Skeletal muscle satellite cell (primary cell): ENCODE data around the gene ANAPC10.
A peak's percentile ranks its signal among the peaks of the same experiment; 100 is the strongest.
"Not testable (repeated sequence)": the region's sequence is repeated elsewhere in the genome, so short reads cannot be mapped to it uniquely, and the experiment has no call there.

Experiments
- H3K27me3 ChIP-seq: 2 replicates; pipeline ENCODE4 v1.7.0; 2013; ENCODE audit warnings: low read length; ENCODE audit not compliant: control insufficient read depth, insufficient read depth
- H3K36me3 ChIP-seq: 2 replicates; pipeline ENCODE4 v1.7.0; 2013; ENCODE audit warnings: mild to moderate bottlenecking, control low read depth, low read length; ENCODE audit not compliant: insufficient read depth
- H3K4me1 ChIP-seq: 2 replicates; pipeline ENCODE4 v1.7.0; 2013; ENCODE audit warnings: low read length; ENCODE audit not compliant: control insufficient read depth, insufficient read depth
- H3K4me2 ChIP-seq: 2 replicates; pipeline ENCODE4 v1.7.0; 2013; ENCODE audit warnings: mild to moderate bottlenecking, low read length
- H3K4me3 ChIP-seq: 2 replicates; pipeline ENCODE4 v1.7.0; 2013; ENCODE audit warnings: low read length
- H3K9ac ChIP-seq: 2 replicates; pipeline ENCODE4 v1.7.0; 2013; ENCODE audit warnings: mild to moderate bottlenecking, low read depth, low read length, moderate library complexity
- H3K9me3 ChIP-seq: replicated peaks from 2 replicates; pipeline ENCODE4 v1.7.0; 2013; ENCODE audit warnings: mild to moderate bottlenecking, control low read depth, low read length

The ANAPC10 gene

GRCh38 chr4:145043306-145043705 is 54.7 kb downstream of the ANAPC10 start:
- Histone ChIP-seq H3K9me3 (no peaks in the 10 kb centered on the region), H3K36me3 (no peaks in the 10 kb centered on the region), H3K9ac (no peak overlapping the region), H3K4me1 (peaks cover 38% of the 10 kb centered on the region), H3K4me3 (no peak overlapping the region), H3K4me2 (no peak overlapping the region), H3K27me3 (no peaks in the 10 kb centered on the region)

GRCh38 chr4:145042601-145043285 is 55.3 kb downstream of the ANAPC10 start:
- H3K4me3 ChIP-seq, result no peak overlapping the region
- H3K9me3 ChIP-seq, result no peaks in the 10 kb centered on the region
- peaks cover 38% of the 10 kb centered on the region for H3K4me1 ChIP-seq
- no peaks in the 10 kb centered on the region for H3K27me3 ChIP-seq
- H3K36me3 ChIP-seq, result no peaks in the 10 kb centered on the region
- no peak overlapping the region for H3K9ac ChIP-seq
- no peak overlapping the region for H3K4me2 ChIP-seq

- Histone ChIP-seq H3K27me3 (no peaks in the 10 kb centered on the region), H3K4me2 (no peak overlapping the region), H3K4me1 (peaks cover 32% of the 10 kb centered on the region), H3K4me3 (no peak overlapping the region), H3K36me3 (no peaks in the 10 kb centered on the region), H3K9ac (no peak overlapping the region), H3K9me3 (no peaks in the 10 kb centered on the region)
Measured at GRCh38 chr4:145041378-145041777, 56.6 kb downstream of the ANAPC10 start.

GRCh38 chr4:145035494-145036136 is 62.4 kb downstream of the ANAPC10 start:
- Histone ChIP-seq H3K4me2 (no peak overlapping the region), H3K36me3 (peaks cover 6% of the 10 kb centered on the region)

GRCh38 chr4:145034727-145035211 is 63.2 kb downstream of the ANAPC10 start:
- no peaks in the 10 kb centered on the region for H3K27me3 ChIP-seq
- H3K9ac ChIP-seq, result no peak overlapping the region
- H3K9me3 ChIP-seq, result no peaks in the 10 kb centered on the region
- H3K4me1 ChIP-seq, result peaks cover 19% of the 10 kb centered on the region
- H3K36me3 ChIP-seq, result peaks cover 6% of the 10 kb centered on the region
- H3K4me3 ChIP-seq, result no peak overlapping the region
- H3K4me2 ChIP-seq, result peak overlapping the region; percentile 31

More at GRCh38 chr4:145035494-145036136, 62.4 kb downstream of the ANAPC10 start:
- Histone ChIP-seq H3K9ac (no peak overlapping the region), H3K4me1 (peaks cover 19% of the 10 kb centered on the region), H3K9me3 (no peaks in the 10 kb centered on the region), H3K27me3 (no peaks in the 10 kb centered on the region), H3K4me3 (no peak overlapping the region)

GRCh38 chr4:145019346-145019745 is 78.7 kb downstream of the ANAPC10 start:
- no peaks in the 10 kb centered on the region for H3K4me1 ChIP-seq
- no peaks in the 10 kb centered on the region for H3K9me3 ChIP-seq
- no peaks in the 10 kb centered on the region for H3K36me3 ChIP-seq
- H3K27me3 ChIP-seq, result no peaks in the 10 kb centered on the region
- no peak overlapping the region for H3K9ac ChIP-seq
- H3K4me3 ChIP-seq, result no peak overlapping the region
- H3K4me2 ChIP-seq, result no peak overlapping the region

GRCh38 chr4:145014365-145014764 is 83.6 kb downstream of the ANAPC10 start:
- no peaks in the 10 kb centered on the region for H3K9me3 ChIP-seq
- peaks cover 5% of the 10 kb centered on the region for H3K4me1 ChIP-seq
- H3K36me3 ChIP-seq, result no peaks in the 10 kb centered on the region
- H3K27me3 ChIP-seq, result no peaks in the 10 kb centered on the region
- H3K4me2 ChIP-seq, result no peak overlapping the region
- no peak overlapping the region for H3K9ac ChIP-seq
- H3K4me3 ChIP-seq, result no peak overlapping the region

- Histone ChIP-seq H3K27me3 (no peaks in the 10 kb centered on the region), H3K4me1 (peaks cover 5% of the 10 kb centered on the region), H3K36me3 (no peaks in the 10 kb centered on the region), H3K4me3 (no peak overlapping the region), H3K4me2 (no peak overlapping the region), H3K9me3 (no peaks in the 10 kb centered on the region), H3K9ac (no peak overlapping the region)
Measured at GRCh38 chr4:145012841-145013240, 85.2 kb downstream of the ANAPC10 start.

GRCh38 chr4:145011636-145012035 is 86.4 kb downstream of the ANAPC10 start:
- Histone ChIP-seq H3K4me1 (peaks cover 5% of the 10 kb centered on the region), H3K9ac (no peak overlapping the region), H3K4me2 (no peak overlapping the region), H3K4me3 (no peak overlapping the region), H3K9me3 (no peaks in the 10 kb centered on the region), H3K36me3 (no peaks in the 10 kb centered on the region), H3K27me3 (no peaks in the 10 kb centered on the region)

- H3K9me3 ChIP-seq, H3K27me3 ChIP-seq, H3K4me3 ChIP-seq, H3K36me3 ChIP-seq, H3K9ac ChIP-seq, H3K4me2 ChIP-seq, H3K4me1 ChIP-seq: not testable (repeated sequence)
Measured at GRCh38 chr4:145010315-145010714, 87.7 kb downstream of the ANAPC10 start.

- H3K9ac ChIP-seq, result no peak overlapping the region
- no peaks in the 10 kb centered on the region for H3K4me1 ChIP-seq
- H3K27me3 ChIP-seq, result no peaks in the 10 kb centered on the region
- no peak overlapping the region for H3K4me3 ChIP-seq
- no peaks in the 10 kb centered on the region for H3K9me3 ChIP-seq
- no peak overlapping the region for H3K4me2 ChIP-seq
- H3K36me3 ChIP-seq, result no peaks in the 10 kb centered on the region
Measured at GRCh38 chr4:145003675-145004074, 94.3 kb downstream of the ANAPC10 start.

- Histone ChIP-seq H3K4me3 (no peak overlapping the region), H3K4me2 (no peak overlapping the region), H3K27me3 (no peaks in the 10 kb centered on the region), H3K9ac (no peak overlapping the region), H3K9me3 (no peaks in the 10 kb centered on the region), H3K36me3 (no peaks in the 10 kb centered on the region), H3K4me1 (no peaks in the 10 kb centered on the region)
Measured at GRCh38 chr4:145001635-145002034, 96.4 kb downstream of the ANAPC10 start.
